GM23338 (cell line): Measurements from ENCODE around the gene IGSF21. TPM values are rescaled to one million over a fixed set of nuclear protein-coding genes. Genes with fewer than 3 reads are reported as not detected.

Experiments
- ATAC-seq: fragments of 200-7000 bp; cut with Tn5 transposase; 3 replicates; pipeline ENCODE4 v1.9.1; 2020
- DNase-seq: peaks from one replicate; pipeline ENCODE4 v3.0.0-alpha.2; 2015; ENCODE audit warnings: low spot score
- H2AFZ ChIP-seq: fragments of 200-600 bp; sonication (generic); 2 replicates; pipeline ENCODE4 v1.8.0; 2016; ENCODE audit warnings: antibody characterized with exemption, mild to moderate bottlenecking, moderate library complexity
- H3F3A ChIP-seq: fragments of 200-600 bp; sonication (generic); replicated peaks from 2 replicates; pipeline ENCODE4 v1.8.0; 2017; ENCODE audit warnings: antibody characterized with exemption, mixed run types, low read depth
- H3K27ac ChIP-seq: fragments of 200-600 bp; sonication (generic); 2 replicates; pipeline ENCODE4 v1.6.1; 2016; ENCODE audit warnings: low read depth
- H3K27me3 ChIP-seq: fragments of 200-600 bp; sonication (generic); 2 replicates; pipeline ENCODE4 v1.8.0; 2016; ENCODE audit warnings: mild to moderate bottlenecking, mixed run types, moderate library complexity; ENCODE audit not compliant: insufficient read depth
- H3K36me3 ChIP-seq: fragments of 200-600 bp; sonication (generic); 2 replicates; pipeline ENCODE4 v1.8.0; 2016; ENCODE audit warnings: mild to moderate bottlenecking; ENCODE audit not compliant: insufficient read depth
- H3K4me1 ChIP-seq: fragments of 200-600 bp; sonication (generic); 2 replicates; pipeline ENCODE4 v1.8.0; 2016; ENCODE audit warnings: mild to moderate bottlenecking, moderate library complexity; ENCODE audit not compliant: insufficient read depth
- H3K4me2 ChIP-seq: fragments of 200-600 bp; sonication (generic); 2 replicates; pipeline ENCODE4 v1.7.1; 2017; ENCODE audit warnings: mixed run types
- H3K4me3 ChIP-seq: fragments of 200-600 bp; sonication (generic); 2 replicates; pipeline ENCODE4 v1.6.1; 2016; ENCODE audit warnings: mixed run types
- H3K79me2 ChIP-seq: fragments of 200-600 bp; sonication (generic); replicated peaks from 2 replicates; pipeline ENCODE4 v1.8.0; 2017; ENCODE audit warnings: mild to moderate bottlenecking; ENCODE audit not compliant: insufficient read depth
- H3K9me2 ChIP-seq: fragments of 200-600 bp; sonication (generic); 2 replicates; pipeline ENCODE4 v1.8.0; 2017; ENCODE audit not compliant: insufficient read depth
- H4K20me1 ChIP-seq: fragments of 200-600 bp; sonication (generic); replicated peaks from 2 replicates; pipeline ENCODE4 v1.8.0; 2017; ENCODE audit warnings: mild to moderate bottlenecking; ENCODE audit not compliant: insufficient read depth
- H3K27ac Mint-ChIP-seq: 2 replicates; pipeline ENCODE4 v1.8.0; 2020; ENCODE audit warnings: inconsistent platforms, mild to moderate bottlenecking, moderate library complexity, mixed read lengths
- H3K27me3 Mint-ChIP-seq: 3 replicates; pipeline ENCODE4 v1.8.0; 2022; ENCODE audit warnings: low read depth, mild to moderate bottlenecking, moderate library complexity, mixed read lengths, inconsistent platforms; ENCODE audit not compliant: insufficient read depth, poor library complexity
- H3K36me3 Mint-ChIP-seq: 3 replicates; pipeline ENCODE4 v1.8.0; 2021; ENCODE audit warnings: low read depth, mild to moderate bottlenecking, inconsistent platforms, moderate library complexity, mixed read lengths
- H3K4me1 Mint-ChIP-seq: 3 replicates; pipeline ENCODE4 v1.8.0; 2020; ENCODE audit warnings: mild to moderate bottlenecking, inconsistent platforms, mixed read lengths
- H3K4me3 Mint-ChIP-seq: 3 replicates; pipeline ENCODE4 v1.8.0; 2021; ENCODE audit warnings: moderate library complexity, mild to moderate bottlenecking, inconsistent platforms, mixed read lengths
- H3K9me3 Mint-ChIP-seq: 3 replicates; pipeline ENCODE4 v1.8.0; 2020; ENCODE audit warnings: moderate library complexity, mild to moderate bottlenecking, inconsistent platforms, mixed read lengths
- EZH2 ChIP-seq: fragments of 200-600 bp; sonication (generic); IDR thresholded peaks from one replicate; pipeline ENCODE4 v1.8.0; 2017; ENCODE audit warnings: antibody characterized with exemption, mild to moderate bottlenecking, low read depth; ENCODE audit not compliant: unreplicated experiment
- EZH2phosphoT487 ChIP-seq: fragments of 200-600 bp; sonication (generic); IDR thresholded peaks from one replicate; pipeline ENCODE4 v1.8.1; 2018; ENCODE audit warnings: antibody characterized with exemption; ENCODE audit not compliant: unreplicated experiment
- JUNB ChIP-seq: IDR thresholded peaks from one replicate; pipeline ENCODE4 v1.6.1; 2016; ENCODE audit warnings: antibody characterized with exemption; ENCODE audit not compliant: unreplicated experiment
- polyA plus RNA-seq: library from polyadenylated mRNA; unstranded; fragments of >200 nt; fragmentation: Nextera tagmentation; extraction: Ambion mirVana; gene quantifications from 2 replicates; pipeline ENCODE4 v1.2.1, GENCODE V29; 2016
- total RNA-seq: library from RNA; depleted of rRNA; stranded (reverse); fragments of >200 nt; shearing (Covaris generic); gene quantifications from 2 replicates; pipeline ENCODE4 v1.2.3, GENCODE V29; 2014
- TF ChIP-seq, protein P1 (sequence below), 2 experiments: fragments of 200-600 bp in 1 of 2; sonication (generic) in 1 of 2; conservative IDR thresholded peaks; 2 replicates each; pipeline versions ENCODE4 v1.5.1 to v1.6.1; 2016 to 2017; ENCODE audit warnings: antibody characterized with exemption in 2 of 2, low read depth in 2 of 2, mild to moderate bottlenecking in 2 of 2, moderate library complexity in 1 of 2
- TF ChIP-seq, protein P2 (sequence below): fragments of 250-450 bp; sonication (Bioruptor Pico); IDR thresholded peaks from 2 replicates; pipeline ENCODE4 v1.5.0; 2020; ENCODE audit warnings: mild to moderate bottlenecking, moderate library complexity
- TF ChIP-seq, protein P3 (sequence below): IDR thresholded peaks from 2 replicates; pipeline ENCODE4 v1.6.1; 2016; ENCODE audit warnings: antibody characterized with exemption

IGSF21 gene
- total and polyA plus RNA-seq, 2 experiments from 2014 or later = 15.6 to 15.7 TPM

DNA sequence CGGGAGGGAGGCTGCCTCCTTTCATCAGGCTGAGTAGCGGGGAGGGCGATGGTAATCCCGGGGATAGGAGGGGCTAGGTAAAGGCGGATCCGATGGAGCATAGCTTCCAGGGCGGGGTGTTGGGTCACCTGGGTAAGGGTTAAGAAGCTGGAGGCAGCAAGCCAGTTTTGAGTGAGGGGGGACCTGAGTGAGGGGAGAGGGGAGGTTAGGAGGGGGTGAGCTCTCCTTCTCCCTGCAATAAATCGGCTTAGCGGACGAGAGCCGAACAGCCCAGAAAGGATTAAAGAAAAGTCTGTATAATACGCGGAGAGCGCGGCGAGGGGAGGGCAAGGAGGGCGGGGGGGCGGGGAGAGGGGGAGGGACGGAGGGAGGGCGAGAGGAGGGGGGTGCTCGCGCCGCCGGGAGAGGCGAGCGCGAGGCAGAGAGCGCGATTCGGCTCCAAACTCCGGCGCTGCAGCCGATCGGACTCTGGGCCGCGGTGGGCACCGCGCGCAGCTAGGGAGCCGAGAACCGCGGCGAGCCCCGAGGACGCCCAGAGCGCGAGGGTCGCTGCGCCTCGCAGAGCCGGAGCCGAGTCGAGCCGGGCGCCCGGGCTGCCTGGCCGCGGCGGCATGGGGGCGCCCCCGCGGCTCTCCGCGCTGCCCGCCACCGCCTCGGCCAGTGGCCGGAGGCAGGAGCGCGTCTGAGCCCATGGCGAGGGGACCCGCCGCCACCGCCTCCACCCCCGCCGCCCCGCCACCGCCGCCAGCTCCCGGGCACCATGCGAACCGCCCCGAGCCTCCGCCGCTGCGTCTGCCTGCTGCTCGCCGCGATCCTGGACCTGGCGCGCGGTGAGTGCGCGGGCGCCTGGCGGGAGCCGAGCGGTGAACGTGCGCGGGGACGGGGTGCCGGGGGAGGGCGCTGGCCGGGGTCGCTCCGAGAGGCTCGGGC, at the start of gene IGSF21 (continued):
- TF ChIP-seq EZH2phosphoT487 = no peak

DNA sequence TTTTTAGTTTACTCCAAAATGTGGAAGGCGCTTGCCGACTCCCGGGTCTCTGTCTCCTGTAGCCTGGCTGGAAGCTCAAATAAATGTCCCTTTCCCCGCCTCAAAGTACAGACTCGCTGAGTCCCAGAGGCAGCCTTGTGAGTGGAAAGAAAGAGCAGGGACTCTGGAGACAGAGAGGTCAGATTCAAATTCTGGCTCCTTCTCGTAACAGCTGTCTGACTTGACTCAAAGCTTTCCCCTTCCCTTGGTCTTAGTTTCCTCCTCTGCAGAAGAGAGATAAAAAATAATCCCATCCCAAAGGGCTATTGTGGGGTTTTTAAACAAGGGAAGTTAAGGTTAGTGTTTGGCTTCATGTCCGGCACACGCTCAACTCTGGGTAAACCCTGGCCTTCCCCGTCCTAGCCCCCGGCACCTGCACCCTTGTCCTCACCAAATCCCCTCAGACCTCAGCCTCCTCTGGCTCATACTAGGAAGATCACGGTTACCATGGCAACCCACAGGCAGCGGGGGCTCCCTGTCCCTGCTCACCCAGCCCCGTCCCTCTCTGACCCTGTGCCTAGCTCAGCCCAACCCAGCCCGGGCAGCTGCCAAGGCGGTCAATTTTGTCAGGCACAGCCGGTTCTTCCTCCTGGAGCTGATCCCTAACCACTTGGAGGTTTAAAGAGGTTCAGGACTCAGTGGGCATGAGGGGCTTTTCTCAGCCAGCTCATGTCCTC, 49.2 kb upstream of the IGSF21 start:
- peaks cover 3% of the 10 kb centered on the region for H4K20me1 ChIP-seq
- Mint-ChIP-seq H3K27ac (no peak overlapping the region), H3K4me3 (no peak overlapping the region), H3K27me3 (peaks cover 7% of the 10 kb centered on the region), H3K9me3 (no peaks in the 10 kb centered on the region), H3K4me1 (no peaks in the 10 kb centered on the region), H3K36me3 (no peaks in the 10 kb centered on the region)
- TF ChIP-seq, protein P1, sequence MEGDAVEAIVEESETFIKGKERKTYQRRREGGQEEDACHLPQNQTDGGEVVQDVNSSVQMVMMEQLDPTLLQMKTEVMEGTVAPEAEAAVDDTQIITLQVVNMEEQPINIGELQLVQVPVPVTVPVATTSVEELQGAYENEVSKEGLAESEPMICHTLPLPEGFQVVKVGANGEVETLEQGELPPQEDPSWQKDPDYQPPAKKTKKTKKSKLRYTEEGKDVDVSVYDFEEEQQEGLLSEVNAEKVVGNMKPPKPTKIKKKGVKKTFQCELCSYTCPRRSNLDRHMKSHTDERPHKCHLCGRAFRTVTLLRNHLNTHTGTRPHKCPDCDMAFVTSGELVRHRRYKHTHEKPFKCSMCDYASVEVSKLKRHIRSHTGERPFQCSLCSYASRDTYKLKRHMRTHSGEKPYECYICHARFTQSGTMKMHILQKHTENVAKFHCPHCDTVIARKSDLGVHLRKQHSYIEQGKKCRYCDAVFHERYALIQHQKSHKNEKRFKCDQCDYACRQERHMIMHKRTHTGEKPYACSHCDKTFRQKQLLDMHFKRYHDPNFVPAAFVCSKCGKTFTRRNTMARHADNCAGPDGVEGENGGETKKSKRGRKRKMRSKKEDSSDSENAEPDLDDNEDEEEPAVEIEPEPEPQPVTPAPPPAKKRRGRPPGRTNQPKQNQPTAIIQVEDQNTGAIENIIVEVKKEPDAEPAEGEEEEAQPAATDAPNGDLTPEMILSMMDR (conservative IDR thresholded peaks at IDR 0.05; ENCODE audit: low read depth in 2 of 2) = no peak
- H3F3A ChIP-seq = no peaks in the 10 kb centered on the region
- H3K4me2 ChIP-seq = no peak overlapping the region
- H2AFZ ChIP-seq = no peak overlapping the region
- H3K9me2 ChIP-seq = no peaks in the 10 kb centered on the region
- no peaks in the 10 kb centered on the region for H3K79me2 ChIP-seq
- DNase-seq (peak; percentile 26), ATAC-seq (peak; percentile 69)
- no peak overlapping the region for H3K4me3 ChIP-seq
- H3K4me1 ChIP-seq = no peaks in the 10 kb centered on the region
- H3K27me3 ChIP-seq = no peaks in the 10 kb centered on the region
- no peak overlapping the region for H3K27ac ChIP-seq
- no peaks in the 10 kb centered on the region for H3K36me3 ChIP-seq

DNA sequence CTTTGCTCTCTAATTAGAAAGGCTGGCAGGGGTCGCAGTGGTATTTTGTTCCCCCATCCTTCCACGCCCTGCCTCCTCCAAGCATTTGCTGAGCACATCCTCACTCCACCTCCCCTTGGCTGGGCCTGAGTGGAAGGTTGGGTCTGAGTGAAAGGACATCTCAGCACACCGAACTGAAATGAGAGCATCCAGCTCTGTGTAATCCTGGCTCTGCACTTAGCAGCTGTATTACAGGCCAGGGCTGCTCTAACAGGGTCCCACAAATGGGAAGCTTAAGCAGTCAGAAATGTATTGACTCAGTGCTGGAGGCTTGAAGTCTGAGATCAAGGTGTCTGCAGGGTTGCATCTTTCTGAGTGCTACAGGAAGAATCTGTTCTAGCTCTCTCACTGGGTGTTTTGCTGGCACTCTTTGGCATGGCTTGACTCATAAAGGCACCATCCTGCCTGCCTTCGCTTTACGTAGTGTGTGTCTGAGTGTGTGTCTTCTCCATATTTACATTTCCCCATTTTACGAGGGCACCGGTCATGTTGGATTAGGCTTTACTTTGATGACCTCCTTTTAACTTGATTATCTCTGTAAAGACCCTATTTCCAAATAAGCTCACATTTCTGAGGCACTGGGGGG, 48.5 kb upstream of the IGSF21 start:
- no peaks in the 10 kb centered on the region; the same call in 2 of the 3 replicates for H3K9me3 Mint-ChIP-seq
- H3K4me2 ChIP-seq = no peak overlapping the region
- ATAC-seq = no peak
- TF ChIP-seq EZH2 (no peak), JUNB (no peak), EZH2phosphoT487 (no peak)
- TF ChIP-seq, protein P2, sequence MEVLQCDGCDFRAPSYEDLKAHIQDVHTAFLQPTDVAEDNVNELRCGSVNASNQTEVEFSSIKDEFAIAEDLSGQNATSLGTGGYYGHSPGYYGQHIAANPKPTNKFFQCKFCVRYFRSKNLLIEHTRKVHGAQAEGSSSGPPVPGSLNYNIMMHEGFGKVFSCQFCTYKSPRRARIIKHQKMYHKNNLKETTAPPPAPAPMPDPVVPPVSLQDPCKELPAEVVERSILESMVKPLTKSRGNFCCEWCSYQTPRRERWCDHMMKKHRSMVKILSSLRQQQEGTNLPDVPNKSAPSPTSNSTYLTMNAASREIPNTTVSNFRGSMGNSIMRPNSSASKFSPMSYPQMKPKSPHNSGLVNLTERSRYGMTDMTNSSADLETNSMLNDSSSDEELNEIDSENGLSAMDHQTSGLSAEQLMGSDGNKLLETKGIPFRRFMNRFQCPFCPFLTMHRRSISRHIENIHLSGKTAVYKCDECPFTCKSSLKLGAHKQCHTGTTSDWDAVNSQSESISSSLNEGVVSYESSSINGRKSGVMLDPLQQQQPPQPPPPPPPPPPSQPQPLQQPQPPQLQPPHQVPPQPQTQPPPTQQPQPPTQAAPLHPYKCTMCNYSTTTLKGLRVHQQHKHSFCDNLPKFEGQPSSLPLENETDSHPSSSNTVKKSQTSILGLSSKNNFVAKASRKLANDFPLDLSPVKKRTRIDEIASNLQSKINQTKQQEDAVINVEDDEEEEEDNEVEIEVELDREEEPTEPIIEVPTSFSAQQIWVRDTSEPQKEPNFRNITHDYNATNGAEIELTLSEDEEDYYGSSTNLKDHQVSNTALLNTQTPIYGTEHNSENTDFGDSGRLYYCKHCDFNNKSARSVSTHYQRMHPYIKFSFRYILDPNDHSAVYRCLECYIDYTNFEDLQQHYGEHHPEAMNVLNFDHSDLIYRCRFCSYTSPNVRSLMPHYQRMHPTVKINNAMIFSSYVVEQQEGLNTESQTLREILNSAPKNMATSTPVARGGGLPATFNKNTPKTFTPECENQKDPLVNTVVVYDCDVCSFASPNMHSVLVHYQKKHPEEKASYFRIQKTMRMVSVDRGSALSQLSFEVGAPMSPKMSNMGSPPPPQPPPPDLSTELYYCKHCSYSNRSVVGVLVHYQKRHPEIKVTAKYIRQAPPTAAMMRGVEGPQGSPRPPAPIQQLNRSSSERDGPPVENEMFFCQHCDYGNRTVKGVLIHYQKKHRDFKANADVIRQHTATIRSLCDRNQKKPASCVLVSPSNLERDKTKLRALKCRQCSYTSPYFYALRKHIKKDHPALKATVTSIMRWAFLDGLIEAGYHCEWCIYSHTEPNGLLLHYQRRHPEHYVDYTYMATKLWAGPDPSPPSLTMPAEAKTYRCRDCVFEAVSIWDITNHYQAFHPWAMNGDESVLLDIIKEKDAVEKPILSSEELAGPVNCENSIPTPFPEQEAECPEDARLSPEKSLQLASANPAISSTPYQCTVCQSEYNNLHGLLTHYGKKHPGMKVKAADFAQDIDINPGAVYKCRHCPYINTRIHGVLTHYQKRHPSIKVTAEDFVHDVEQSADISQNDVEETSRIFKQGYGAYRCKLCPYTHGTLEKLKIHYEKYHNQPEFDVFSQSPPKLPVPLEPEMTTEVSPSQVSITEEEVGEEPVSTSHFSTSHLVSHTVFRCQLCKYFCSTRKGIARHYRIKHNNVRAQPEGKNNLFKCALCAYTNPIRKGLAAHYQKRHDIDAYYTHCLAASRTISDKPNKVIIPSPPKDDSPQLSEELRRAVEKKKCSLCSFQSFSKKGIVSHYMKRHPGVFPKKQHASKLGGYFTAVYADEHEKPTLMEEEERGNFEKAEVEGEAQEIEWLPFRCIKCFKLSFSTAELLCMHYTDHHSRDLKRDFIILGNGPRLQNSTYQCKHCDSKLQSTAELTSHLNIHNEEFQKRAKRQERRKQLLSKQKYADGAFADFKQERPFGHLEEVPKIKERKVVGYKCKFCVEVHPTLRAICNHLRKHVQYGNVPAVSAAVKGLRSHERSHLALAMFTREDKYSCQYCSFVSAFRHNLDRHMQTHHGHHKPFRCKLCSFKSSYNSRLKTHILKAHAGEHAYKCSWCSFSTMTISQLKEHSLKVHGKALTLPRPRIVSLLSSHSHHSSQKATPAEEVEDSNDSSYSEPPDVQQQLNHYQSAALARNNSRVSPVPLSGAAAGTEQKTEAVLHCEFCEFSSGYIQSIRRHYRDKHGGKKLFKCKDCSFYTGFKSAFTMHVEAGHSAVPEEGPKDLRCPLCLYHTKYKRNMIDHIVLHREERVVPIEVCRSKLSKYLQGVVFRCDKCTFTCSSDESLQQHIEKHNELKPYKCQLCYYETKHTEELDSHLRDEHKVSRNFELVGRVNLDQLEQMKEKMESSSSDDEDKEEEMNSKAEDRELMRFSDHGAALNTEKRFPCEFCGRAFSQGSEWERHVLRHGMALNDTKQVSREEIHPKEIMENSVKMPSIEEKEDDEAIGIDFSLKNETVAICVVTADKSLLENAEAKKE (CRISPR knock-in tag) = no peak
- TF ChIP-seq, protein P3, sequence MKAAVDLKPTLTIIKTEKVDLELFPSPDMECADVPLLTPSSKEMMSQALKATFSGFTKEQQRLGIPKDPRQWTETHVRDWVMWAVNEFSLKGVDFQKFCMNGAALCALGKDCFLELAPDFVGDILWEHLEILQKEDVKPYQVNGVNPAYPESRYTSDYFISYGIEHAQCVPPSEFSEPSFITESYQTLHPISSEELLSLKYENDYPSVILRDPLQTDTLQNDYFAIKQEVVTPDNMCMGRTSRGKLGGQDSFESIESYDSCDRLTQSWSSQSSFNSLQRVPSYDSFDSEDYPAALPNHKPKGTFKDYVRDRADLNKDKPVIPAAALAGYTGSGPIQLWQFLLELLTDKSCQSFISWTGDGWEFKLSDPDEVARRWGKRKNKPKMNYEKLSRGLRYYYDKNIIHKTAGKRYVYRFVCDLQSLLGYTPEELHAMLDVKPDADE = no peak
- H3K4me3 ChIP-seq = no peak overlapping the region
- no peaks in the 10 kb centered on the region for H3K4me1 ChIP-seq
- H3K27ac ChIP-seq = no peak overlapping the region
- no peak overlapping the region for H3K27ac Mint-ChIP-seq
- H3K27me3 ChIP-seq = no peaks in the 10 kb centered on the region
- no peaks in the 10 kb centered on the region for H3F3A ChIP-seq
- no peak for DNase-seq
- no peaks in the 10 kb centered on the region for H3K79me2 ChIP-seq
- H3K4me3 Mint-ChIP-seq = no peak overlapping the region
- no peaks in the 10 kb centered on the region for H3K9me2 ChIP-seq
- peaks cover 3% of the 10 kb centered on the region for H4K20me1 ChIP-seq
- H2AFZ ChIP-seq = no peak overlapping the region
- H3K27me3 Mint-ChIP-seq = peaks cover 7% of the 10 kb centered on the region
- H3K36me3 Mint-ChIP-seq = no peaks in the 10 kb centered on the region
- H3K4me1 Mint-ChIP-seq = no peaks in the 10 kb centered on the region
- H3K36me3 ChIP-seq = no peaks in the 10 kb centered on the region
